Adipose tissue (tissue), 3 donors: ENCODE data around the gene FFAR3. TPM values are rescaled to one million over a fixed set of nuclear protein-coding genes. Genes with fewer than 3 reads are reported as not detected.

Experiments
- H3K27ac ChIP-seq: one replicate; pipeline ENCODE4 v1.5.1; 2013; ENCODE audit warnings: low read depth, low read length
- WGBS, 3 donors: extraction: QIAGEN DNeasy Blood & Tissue Kit; methylation state at CpG; one replicate each; pipeline ENCODE4 v1.1.7; 2013; 5-methylcytosine and 5-hydroxymethylcytosine counted together
- polyA plus RNA-seq, 3 donors: library from polyadenylated mRNA; stranded (reverse); fragments of 200-250 nt; gene quantifications; one replicate each; pipeline ENCODE4 v1.2.3, GENCODE V29; 2013
- donor health status: healthy with polysubstance abuse.
- donor health status: Bipolar disorder and iron deficiency.
- donor health status: healthy.

The FFAR3 gene
- 1 to 10 TPM in 2 of 3 donors, under 1 TPM in 1; 0.46 to 1.8 (median 1.8) TPM for polyA plus RNA-seq

GRCh38 chr19:35357867-35358573 is at the start of gene FFAR3:
Gene FFAR3 (plus strand): TSS chr19:35358460. CDS start chr19:35358891, 431 bp downstream.
- H3K27ac ChIP-seq: no peak within 1 kb of the TSS
- WGBS, 3 donors: 30 to 47% (median 38%) methylated on average over 18 of the region's 18 CpGs

- no peak overlapping the region for H3K27ac ChIP-seq
Observed at GRCh38 chr19:35308910-35309309, 49.4 kb upstream of the FFAR3 start.

GRCh38 chr19:35309481-35310279 is 48.6 kb upstream of the FFAR3 start:
- no peak overlapping the region for H3K27ac ChIP-seq
- 54 to 67% (median 66%) methylated on average over 46 to 47 of the region's 47 CpGs for WGBS, 3 donors

More at GRCh38 chr19:35308910-35309309, 49.4 kb upstream of the FFAR3 start:
- WGBS, 3 donors: 74 to 87% (median 86%) methylated on average over 7 of the region's 7 CpGs

- no peak overlapping the region for H3K27ac ChIP-seq
Observed at GRCh38 chr19:35310331-35310730, 47.9 kb upstream of the FFAR3 start.

GRCh38 chr19:35310811-35311465 is 47.3 kb upstream of the FFAR3 start:
- H3K27ac ChIP-seq: no peak overlapping the region
- 95 to 97% (median 96%) methylated on average over 10 of the region's 10 CpGs for WGBS, 3 donors

More at GRCh38 chr19:35310331-35310730, 47.9 kb upstream of the FFAR3 start:
- 78 to 88% (median 80%) methylated on average over 12 of the region's 12 CpGs for WGBS, 3 donors

- WGBS, 3 donors: 81 to 90% (median 89%) methylated on average over 16 to 21 of the region's 21 CpGs
- H3K27ac ChIP-seq: no peak overlapping the region
Observed at GRCh38 chr19:35311901-35312665, 46.2 kb upstream of the FFAR3 start.

- H3K27ac ChIP-seq: no peak overlapping the region
- 38 to 45% (median 41%) methylated on average over 7 of the region's 7 CpGs for WGBS, 3 donors
Observed at GRCh38 chr19:35313587-35313986, 44.7 kb upstream of the FFAR3 start.

- H3K27ac ChIP-seq: no peak overlapping the region
- 87 to 96% (median 89%) methylated on average over 8 of the region's 8 CpGs for WGBS, 3 donors
Observed at GRCh38 chr19:35314031-35314430, 44.2 kb upstream of the FFAR3 start.

- WGBS, 3 donors: 80 to 89% (median 82%) methylated on average over 10 of the region's 10 CpGs
- no peak overlapping the region for H3K27ac ChIP-seq
Observed at GRCh38 chr19:35314858-35315470, 43.3 kb upstream of the FFAR3 start.

GRCh38 chr19:35315883-35316282 is 42.4 kb upstream of the FFAR3 start:
- WGBS, 3 donors: 81 to 86% (median 85%) methylated on average over 9 of the region's 9 CpGs
- no peak overlapping the region for H3K27ac ChIP-seq

GRCh38 chr19:35316560-35316959 is 41.7 kb upstream of the FFAR3 start:
- 81 to 92% (median 86%) methylated on average over 9 of the region's 9 CpGs for WGBS, 3 donors
- no peak overlapping the region for H3K27ac ChIP-seq

GRCh38 chr19:35317464-35318043 is 40.7 kb upstream of the FFAR3 start:
- no peak overlapping the region for H3K27ac ChIP-seq
- WGBS, 3 donors: 63 to 75% (median 72%) methylated on average over 7 of the region's 7 CpGs

- H3K27ac ChIP-seq: no peak overlapping the region
- WGBS, 3 donors: 49 to 78% (median 54%) methylated on average over 16 of the region's 16 CpGs
Observed at GRCh38 chr19:35318679-35319448, 39.4 kb upstream of the FFAR3 start.

- no peak overlapping the region for H3K27ac ChIP-seq
- WGBS, 3 donors: 40 to 75% (median 42%) methylated on average over 12 of the region's 12 CpGs
Observed at GRCh38 chr19:35320065-35320713, 38.1 kb upstream of the FFAR3 start.

- 88 to 96% (median 93%) methylated on average over 2 of the region's 2 CpGs for WGBS, 3 donors
- H3K27ac ChIP-seq: no peak overlapping the region
Observed at GRCh38 chr19:35321291-35321690, 37.0 kb upstream of the FFAR3 start.

GRCh38 chr19:35322014-35322413 is 36.2 kb upstream of the FFAR3 start:
- WGBS, 3 donors: 93 to 96% (median 96%) methylated on average over 9 of the region's 9 CpGs
- H3K27ac ChIP-seq: no peak overlapping the region
